ENCODE results near the gene THSD7A. TPM values are rescaled to one million over a fixed set of nuclear protein-coding genes. Genes with fewer than 3 reads are reported as not detected.

The THSD7A gene
- total and polyA plus RNA-seq, 2 of the 13 experiments (the other 11 are each of a cell fraction or from before 2014, with no cell fraction given) = 0.01 to 0.07 TPM

GRCh38 chr7:11373546-11374142, 458.4 kb downstream of the THSD7A start:
- no peak overlapping the region for H2AFZ ChIP-seq (ENCODE audit: low read length)
- H3K9me3 ChIP-seq (ENCODE audit: low read length) = no peaks in the 10 kb centered on the region
- no peaks in the 10 kb centered on the region for H3K79me2 ChIP-seq (ENCODE audit: insufficient read depth, low read length)
- FAIRE-seq (no peak), DNase-seq (ENCODE audit: low spot score) (peak; percentile 15), ATAC-seq (no peak; the same call in 2 of the 3 replicates)
- intact Hi-C loops (cut with micrococcal nuclease; ENCODE audit: unreplicated experiment) = no loop called here
- no peak overlapping the region for H3K9ac ChIP-seq (ENCODE audit: insufficient read depth, low read depth, low read length)
- H3K4me3 ChIP-seq (replicated peaks in 1 of 3; ENCODE audit: insufficient read depth in 1 of 3, low read depth in 2 of 3, low read length in 3 of 3) = no peak overlapping the region
- no TSS peak for BruUV-seq (replicated peaks)
- TF ChIP-seq STAG1 (CRISPR knock-in tag; IDR thresholded peaks at IDR 0.05) (0 out of 2 replicates have a peak, but pooled peaks have one; percentile 25), SNRNP70 (IDR thresholded peaks at IDR 0.05; ENCODE audit: low read depth, low read length) (no peak)
- TF ChIP-seq, protein P1, sequence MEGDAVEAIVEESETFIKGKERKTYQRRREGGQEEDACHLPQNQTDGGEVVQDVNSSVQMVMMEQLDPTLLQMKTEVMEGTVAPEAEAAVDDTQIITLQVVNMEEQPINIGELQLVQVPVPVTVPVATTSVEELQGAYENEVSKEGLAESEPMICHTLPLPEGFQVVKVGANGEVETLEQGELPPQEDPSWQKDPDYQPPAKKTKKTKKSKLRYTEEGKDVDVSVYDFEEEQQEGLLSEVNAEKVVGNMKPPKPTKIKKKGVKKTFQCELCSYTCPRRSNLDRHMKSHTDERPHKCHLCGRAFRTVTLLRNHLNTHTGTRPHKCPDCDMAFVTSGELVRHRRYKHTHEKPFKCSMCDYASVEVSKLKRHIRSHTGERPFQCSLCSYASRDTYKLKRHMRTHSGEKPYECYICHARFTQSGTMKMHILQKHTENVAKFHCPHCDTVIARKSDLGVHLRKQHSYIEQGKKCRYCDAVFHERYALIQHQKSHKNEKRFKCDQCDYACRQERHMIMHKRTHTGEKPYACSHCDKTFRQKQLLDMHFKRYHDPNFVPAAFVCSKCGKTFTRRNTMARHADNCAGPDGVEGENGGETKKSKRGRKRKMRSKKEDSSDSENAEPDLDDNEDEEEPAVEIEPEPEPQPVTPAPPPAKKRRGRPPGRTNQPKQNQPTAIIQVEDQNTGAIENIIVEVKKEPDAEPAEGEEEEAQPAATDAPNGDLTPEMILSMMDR (CRISPR knock-in tag; IDR thresholded peaks at IDR 0.05) = peak; percentile 30; the same call in 1 of the 2 replicates
- H3K27ac ChIP-seq (ENCODE audit: extremely low read length, insufficient read depth, low read length) = no peak overlapping the region
- H3K4me2 ChIP-seq (ENCODE audit: low read depth, low read length) = no peak overlapping the region
- no peaks in the 10 kb centered on the region for H4K20me1 ChIP-seq (ENCODE audit: insufficient read depth, low read length)
- ChIA-PET CTCF (ENCODE audit: low intra/inter-chr PET ratio, low total read pairs) (no interaction called here), POLR2A (no interaction called here)
- 1% methylated on average over 2 of the region's 2 CpGs for WGBS (ENCODE audit: low lambda C conversion rate)
- H3K27me3 ChIP-seq (ENCODE audit: control insufficient read depth in 1 of 2, insufficient read depth in 2 of 2, low read length in 2 of 2) = no peaks in the 10 kb centered on the region
- no peaks in the 10 kb centered on the region for H3K4me1 ChIP-seq (ENCODE audit: insufficient read depth, low read length)
- no peaks in the 10 kb centered on the region for H3K36me3 ChIP-seq (replicated peaks in 1 of 2; ENCODE audit: control insufficient read depth in 1 of 2, insufficient read depth in 2 of 2, low read length in 2 of 2)
- in situ Hi-C loops (cut with HindIII; ENCODE audit: extremely low pct_ligation_motif_present, low pct_unique_long_range_greater_than_20kb) = no loop called here

- 0% methylated on average over 1 of the region's 1 CpG for WGBS (ENCODE audit: low lambda C conversion rate)
- H3K4me1 ChIP-seq (ENCODE audit: insufficient read depth, low read length) = no peaks in the 10 kb centered on the region
- CTCF ChIA-PET (ENCODE audit: low intra/inter-chr PET ratio, low total read pairs) = no interaction called here
- H3K27ac ChIP-seq (ENCODE audit: extremely low read length, insufficient read depth, low read length) = no peak overlapping the region
- no peak overlapping the region for H3K9ac ChIP-seq (ENCODE audit: insufficient read depth, low read depth, low read length)
- in situ Hi-C loops (cut with HindIII; ENCODE audit: extremely low pct_ligation_motif_present, low pct_unique_long_range_greater_than_20kb) = no loop called here
- no peaks in the 10 kb centered on the region for H3K79me2 ChIP-seq (ENCODE audit: insufficient read depth, low read length)
- FAIRE-seq (no peak), ATAC-seq (no peak), DNase-seq (ENCODE audit: low spot score) (no peak)
- BruUV-seq (replicated peaks) = no TSS peak
- H2AFZ ChIP-seq (ENCODE audit: low read length) = no peak overlapping the region
- no peaks in the 10 kb centered on the region for H3K9me3 ChIP-seq (ENCODE audit: low read length)
- no peaks in the 10 kb centered on the region for H4K20me1 ChIP-seq (ENCODE audit: insufficient read depth, low read length)
- intact Hi-C loops (cut with micrococcal nuclease; ENCODE audit: unreplicated experiment) = no loop called here
- no peaks in the 10 kb centered on the region for H3K36me3 ChIP-seq (replicated peaks in 1 of 2; ENCODE audit: control insufficient read depth in 1 of 2, insufficient read depth in 2 of 2, low read length in 2 of 2)
- POLR2A ChIA-PET = no interaction called here
- H3K27me3 ChIP-seq (ENCODE audit: control insufficient read depth in 1 of 2, insufficient read depth in 2 of 2, low read length in 2 of 2) = no peaks in the 10 kb centered on the region
- H3K4me3 ChIP-seq (replicated peaks in 1 of 3; ENCODE audit: insufficient read depth in 1 of 3, low read depth in 2 of 3, low read length in 3 of 3) = no peak overlapping the region
- no peak overlapping the region for H3K4me2 ChIP-seq (ENCODE audit: low read depth, low read length)
- TF ChIP-seq, protein P2, sequence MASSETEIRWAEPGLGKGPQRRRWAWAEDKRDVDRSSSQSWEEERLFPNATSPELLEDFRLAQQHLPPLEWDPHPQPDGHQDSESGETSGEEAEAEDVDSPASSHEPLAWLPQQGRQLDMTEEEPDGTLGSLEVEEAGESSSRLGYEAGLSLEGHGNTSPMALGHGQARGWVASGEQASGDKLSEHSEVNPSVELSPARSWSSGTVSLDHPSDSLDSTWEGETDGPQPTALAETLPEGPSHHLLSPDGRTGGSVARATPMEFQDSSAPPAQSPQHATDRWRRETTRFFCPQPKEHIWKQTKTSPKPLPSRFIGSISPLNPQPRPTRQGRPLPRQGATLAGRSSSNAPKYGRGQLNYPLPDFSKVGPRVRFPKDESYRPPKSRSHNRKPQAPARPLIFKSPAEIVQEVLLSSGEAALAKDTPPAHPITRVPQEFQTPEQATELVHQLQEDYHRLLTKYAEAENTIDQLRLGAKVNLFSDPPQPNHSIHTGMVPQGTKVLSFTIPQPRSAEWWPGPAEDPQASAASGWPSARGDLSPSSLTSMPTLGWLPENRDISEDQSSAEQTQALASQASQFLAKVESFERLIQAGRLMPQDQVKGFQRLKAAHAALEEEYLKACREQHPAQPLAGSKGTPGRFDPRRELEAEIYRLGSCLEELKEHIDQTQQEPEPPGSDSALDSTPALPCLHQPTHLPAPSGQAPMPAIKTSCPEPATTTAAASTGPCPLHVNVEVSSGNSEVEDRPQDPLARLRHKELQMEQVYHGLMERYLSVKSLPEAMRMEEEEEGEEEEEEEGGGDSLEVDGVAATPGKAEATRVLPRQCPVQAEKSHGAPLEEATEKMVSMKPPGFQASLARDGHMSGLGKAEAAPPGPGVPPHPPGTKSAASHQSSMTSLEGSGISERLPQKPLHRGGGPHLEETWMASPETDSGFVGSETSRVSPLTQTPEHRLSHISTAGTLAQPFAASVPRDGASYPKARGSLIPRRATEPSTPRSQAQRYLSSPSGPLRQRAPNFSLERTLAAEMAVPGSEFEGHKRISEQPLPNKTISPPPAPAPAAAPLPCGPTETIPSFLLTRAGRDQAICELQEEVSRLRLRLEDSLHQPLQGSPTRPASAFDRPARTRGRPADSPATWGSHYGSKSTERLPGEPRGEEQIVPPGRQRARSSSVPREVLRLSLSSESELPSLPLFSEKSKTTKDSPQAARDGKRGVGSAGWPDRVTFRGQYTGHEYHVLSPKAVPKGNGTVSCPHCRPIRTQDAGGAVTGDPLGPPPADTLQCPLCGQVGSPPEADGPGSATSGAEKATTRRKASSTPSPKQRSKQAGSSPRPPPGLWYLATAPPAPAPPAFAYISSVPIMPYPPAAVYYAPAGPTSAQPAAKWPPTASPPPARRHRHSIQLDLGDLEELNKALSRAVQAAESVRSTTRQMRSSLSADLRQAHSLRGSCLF (CRISPR knock-in tag; IDR thresholded peaks at IDR 0.05; ENCODE audit: borderline replicate concordance) = no peak
- no peak for TF ChIP-seq ZNF839 (CRISPR knock-in tag; IDR thresholded peaks at IDR 0.05; ENCODE audit: borderline replicate concordance)
- no peak for TF ChIP-seq IRX3 (CRISPR knock-in tag; IDR thresholded peaks at IDR 0.05; ENCODE audit: borderline replicate concordance, low read depth)
- TF ChIP-seq ZNF589 (CRISPR knock-in tag; conservative IDR thresholded peaks at IDR 0.05) = no peak
- no peak for TF ChIP-seq TAF1 (CRISPR knock-in tag; IDR thresholded peaks at IDR 0.05)
- TF ChIP-seq KDM1A (CRISPR knock-in tag; IDR thresholded peaks at IDR 0.05) = no peak
- TF ChIP-seq, protein P3, sequence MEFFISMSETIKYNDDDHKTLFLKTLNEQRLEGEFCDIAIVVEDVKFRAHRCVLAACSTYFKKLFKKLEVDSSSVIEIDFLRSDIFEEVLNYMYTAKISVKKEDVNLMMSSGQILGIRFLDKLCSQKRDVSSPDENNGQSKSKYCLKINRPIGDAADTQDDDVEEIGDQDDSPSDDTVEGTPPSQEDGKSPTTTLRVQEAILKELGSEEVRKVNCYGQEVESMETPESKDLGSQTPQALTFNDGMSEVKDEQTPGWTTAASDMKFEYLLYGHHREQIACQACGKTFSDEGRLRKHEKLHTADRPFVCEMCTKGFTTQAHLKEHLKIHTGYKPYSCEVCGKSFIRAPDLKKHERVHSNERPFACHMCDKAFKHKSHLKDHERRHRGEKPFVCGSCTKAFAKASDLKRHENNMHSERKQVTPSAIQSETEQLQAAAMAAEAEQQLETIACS (CRISPR knock-in tag; IDR thresholded peaks at IDR 0.05) = no peak
These were observed 462.3 kb downstream of the THSD7A start for GRCh38 chr7:11369696-11370095.
